ENCODE data around the gene ASTN2. TPM values are rescaled to one million over a fixed set of nuclear protein-coding genes. Genes with fewer than 3 reads are reported as not detected.

ASTN2 gene
- total RNA-seq, 2 experiments from 2014 or later, result 1.7 to 4.2 TPM

GRCh38 chr9:116547729-116548426 is 867.0 kb downstream of the ASTN2 start:
- TF ChIP-seq EZH2phosphoT487 (IDR thresholded peaks at IDR 0.05; ENCODE audit: borderline replicate concordance, low read depth, low read length), result no peak
- no peak for TF ChIP-seq CTCF (conservative IDR thresholded peaks at IDR 0.05; ENCODE audit: low read length)
- Histone ChIP-seq H3K79me2 (ENCODE audit: insufficient read depth, low read depth, low read length) (no peaks in the 10 kb centered on the region), H2AFZ (ENCODE audit: low read length) (no peak overlapping the region), H3K36me3 (ENCODE audit: insufficient read depth, low read length) (no peaks in the 10 kb centered on the region), H3K4me2 (ENCODE audit: low read length) (no peak overlapping the region), H3K4me1 (ENCODE audit: insufficient read depth, low read length, poor library complexity, severe bottlenecking) (no peaks in the 10 kb centered on the region), H4K20me1 (ENCODE audit: insufficient read depth, low read length) (no peaks in the 10 kb centered on the region), H3K4me3 (ENCODE audit: low read depth, low read length, poor library complexity, severe bottlenecking) (no peak overlapping the region), H3K9me3 (ENCODE audit: low read length) (no peaks in the 10 kb centered on the region), H3K9me2 (ENCODE audit: insufficient read depth, low read length) (no peaks in the 10 kb centered on the region), H3K27ac (ENCODE audit: low read depth, low read length, poor library complexity, severe bottlenecking) (no peak overlapping the region)
- BruUV-seq (replicated peaks), result no TSS peak
- ChIA-PET POLR2A (no interaction called here), CTCF (ENCODE audit: unreplicated experiment) (no interaction called here)
- intact Hi-C loops (cut with micrococcal nuclease; ENCODE audit: unreplicated experiment), result no loop called here
- DNase-seq (ENCODE audit: low spot score), result no peak

- no peak for TF ChIP-seq EZH2phosphoT487 (IDR thresholded peaks at IDR 0.05; ENCODE audit: borderline replicate concordance, low read depth, low read length)
- no peak for TF ChIP-seq CTCF (conservative IDR thresholded peaks at IDR 0.05; ENCODE audit: low read length)
- H3K4me3 ChIP-seq (ENCODE audit: low read depth, low read length, poor library complexity, severe bottlenecking), result no peak overlapping the region
- no peaks in the 10 kb centered on the region for H3K79me2 ChIP-seq (ENCODE audit: insufficient read depth, low read depth, low read length)
- ChIA-PET POLR2A (interaction anchor here (0.6 kb wide), 1 partner anchor 1351 kb away, joined by 3 read pairs; no protein-coding TSS in a partner anchor), CTCF (ENCODE audit: unreplicated experiment) (no interaction called here)
- H3K9me3 ChIP-seq (ENCODE audit: low read length), result no peaks in the 10 kb centered on the region
- H4K20me1 ChIP-seq (ENCODE audit: insufficient read depth, low read length), result no peaks in the 10 kb centered on the region
- no peak overlapping the region for H2AFZ ChIP-seq (ENCODE audit: low read length)
- no peaks in the 10 kb centered on the region for H3K4me1 ChIP-seq (ENCODE audit: insufficient read depth, low read length, poor library complexity, severe bottlenecking)
- H3K9me2 ChIP-seq (ENCODE audit: insufficient read depth, low read length), result no peaks in the 10 kb centered on the region
- intact Hi-C loops (cut with micrococcal nuclease; ENCODE audit: unreplicated experiment), result no loop called here
- H3K4me2 ChIP-seq (ENCODE audit: low read length), result no peak overlapping the region
- no peak for DNase-seq (ENCODE audit: low spot score)
- no peaks in the 10 kb centered on the region for H3K36me3 ChIP-seq (ENCODE audit: insufficient read depth, low read length)
- no peak overlapping the region for H3K27ac ChIP-seq (ENCODE audit: low read depth, low read length, poor library complexity, severe bottlenecking)
- BruUV-seq (replicated peaks), result no TSS peak
Observed at GRCh38 chr9:116546711-116547581, 867.9 kb downstream of the ASTN2 start.
